Parathyroid adenoma (tissue), 2 donors: ENCODE results near the gene PFDN6.

Experiments used
- H2AFZ ChIP-seq: fragments of 300-600 bp; sonication (generic); one replicate; pipeline ENCODE4 v1.7.0; 2017; ENCODE audit warnings: antibody characterized with exemption, mild to moderate bottlenecking
- H3K27ac ChIP-seq: fragments of 300-600 bp; sonication (generic); one replicate; pipeline ENCODE4 v1.7.0; 2017
- H3K27me3 ChIP-seq: fragments of 300-600 bp; sonication (generic); one replicate; pipeline ENCODE4 v1.7.0; 2017; ENCODE audit warnings: low read length; ENCODE audit not compliant: control insufficient read depth, insufficient read depth
- H3K36me3 ChIP-seq: fragments of 300-600 bp; sonication (generic); one replicate; pipeline ENCODE4 v1.7.0; 2017; ENCODE audit warnings: low read length; ENCODE audit not compliant: control insufficient read depth, insufficient read depth
- H3K4me1 ChIP-seq: fragments of 300-600 bp; sonication (generic); one replicate; pipeline ENCODE4 v1.7.0; 2017; ENCODE audit warnings: control low read depth
- H3K4me2 ChIP-seq: fragments of 300-600 bp; sonication (generic); one replicate; pipeline ENCODE4 v1.7.0; 2017; ENCODE audit warnings: low read length
- H3K4me3 ChIP-seq: fragments of 300-600 bp; sonication (generic); one replicate; pipeline ENCODE4 v1.7.0; 2017; ENCODE audit warnings: low read depth, low read length
- H3K79me2 ChIP-seq: fragments of 300-600 bp; sonication (generic); one replicate; pipeline ENCODE4 v1.7.0; 2017; ENCODE audit warnings: control low read depth
- H3K9ac ChIP-seq: fragments of 300-600 bp; sonication (generic); one replicate; pipeline ENCODE4 v1.7.0; 2017; ENCODE audit warnings: mild to moderate bottlenecking
- H3K9me3 ChIP-seq: fragments of 300-600 bp; sonication (generic); one replicate; pipeline ENCODE4 v1.7.0; 2017; ENCODE audit warnings: low read length; ENCODE audit not compliant: control insufficient read depth
- TF ChIP-seq, protein P1 (sequence below): fragments of 300-600 bp; sonication (generic); IDR thresholded peaks from one replicate; pipeline ENCODE4 v1.7.0; 2017; ENCODE audit warnings: antibody characterized with exemption, mild to moderate bottlenecking
- donor health status: primary hyperparathyroidism.

PFDN6 gene

GRCh38 chr6:33304216-33304615, 14.8 kb downstream of the PFDN6 start:
- Histone ChIP-seq H3K9ac (no peak overlapping the region), H3K4me3 (no peak overlapping the region), H3K36me3 (no peaks in the 10 kb centered on the region), H3K4me2 (no peak overlapping the region), H3K27ac (no peak overlapping the region), H2AFZ (no peak overlapping the region), H3K79me2 (peaks cover 38% of the 10 kb centered on the region), H3K4me1 (no peaks in the 10 kb centered on the region), H3K27me3 (no peaks in the 10 kb centered on the region), H3K9me3 (no peaks in the 10 kb centered on the region)
- TF ChIP-seq, protein P1, sequence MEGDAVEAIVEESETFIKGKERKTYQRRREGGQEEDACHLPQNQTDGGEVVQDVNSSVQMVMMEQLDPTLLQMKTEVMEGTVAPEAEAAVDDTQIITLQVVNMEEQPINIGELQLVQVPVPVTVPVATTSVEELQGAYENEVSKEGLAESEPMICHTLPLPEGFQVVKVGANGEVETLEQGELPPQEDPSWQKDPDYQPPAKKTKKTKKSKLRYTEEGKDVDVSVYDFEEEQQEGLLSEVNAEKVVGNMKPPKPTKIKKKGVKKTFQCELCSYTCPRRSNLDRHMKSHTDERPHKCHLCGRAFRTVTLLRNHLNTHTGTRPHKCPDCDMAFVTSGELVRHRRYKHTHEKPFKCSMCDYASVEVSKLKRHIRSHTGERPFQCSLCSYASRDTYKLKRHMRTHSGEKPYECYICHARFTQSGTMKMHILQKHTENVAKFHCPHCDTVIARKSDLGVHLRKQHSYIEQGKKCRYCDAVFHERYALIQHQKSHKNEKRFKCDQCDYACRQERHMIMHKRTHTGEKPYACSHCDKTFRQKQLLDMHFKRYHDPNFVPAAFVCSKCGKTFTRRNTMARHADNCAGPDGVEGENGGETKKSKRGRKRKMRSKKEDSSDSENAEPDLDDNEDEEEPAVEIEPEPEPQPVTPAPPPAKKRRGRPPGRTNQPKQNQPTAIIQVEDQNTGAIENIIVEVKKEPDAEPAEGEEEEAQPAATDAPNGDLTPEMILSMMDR = no peak

DNA sequence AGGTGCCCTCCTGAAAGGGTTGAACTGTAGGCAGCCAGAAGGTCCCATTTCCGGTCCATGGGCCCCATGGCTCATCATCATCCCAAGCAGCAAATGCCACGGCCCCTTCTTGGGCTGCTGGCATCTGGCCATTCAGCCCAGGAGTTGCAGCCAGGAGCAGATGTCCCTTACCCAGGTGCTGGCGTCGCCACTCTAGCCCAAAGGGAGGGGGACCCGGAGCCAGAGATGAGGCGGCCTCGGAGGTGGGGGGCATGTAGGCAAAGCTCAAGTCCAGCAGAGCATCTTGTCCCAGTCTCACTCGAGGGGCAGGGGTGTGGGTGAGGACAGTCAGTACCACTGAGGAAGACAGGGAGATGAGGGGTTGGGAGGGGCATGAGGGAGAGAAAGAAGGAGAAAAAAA, 15.7 kb downstream of the PFDN6 start:
- no peak overlapping the region for H2AFZ ChIP-seq
- H3K4me1 ChIP-seq = no peaks in the 10 kb centered on the region
- H3K4me2 ChIP-seq = no peak overlapping the region
- TF ChIP-seq, protein P1 = no peak
- no peak overlapping the region for H3K9ac ChIP-seq
- H3K79me2 ChIP-seq = peaks cover 41% of the 10 kb centered on the region
- H3K9me3 ChIP-seq = no peaks in the 10 kb centered on the region
- no peaks in the 10 kb centered on the region for H3K36me3 ChIP-seq
- no peak overlapping the region for H3K27ac ChIP-seq
- no peak overlapping the region for H3K4me3 ChIP-seq
- H3K27me3 ChIP-seq = no peaks in the 10 kb centered on the region

DNA sequence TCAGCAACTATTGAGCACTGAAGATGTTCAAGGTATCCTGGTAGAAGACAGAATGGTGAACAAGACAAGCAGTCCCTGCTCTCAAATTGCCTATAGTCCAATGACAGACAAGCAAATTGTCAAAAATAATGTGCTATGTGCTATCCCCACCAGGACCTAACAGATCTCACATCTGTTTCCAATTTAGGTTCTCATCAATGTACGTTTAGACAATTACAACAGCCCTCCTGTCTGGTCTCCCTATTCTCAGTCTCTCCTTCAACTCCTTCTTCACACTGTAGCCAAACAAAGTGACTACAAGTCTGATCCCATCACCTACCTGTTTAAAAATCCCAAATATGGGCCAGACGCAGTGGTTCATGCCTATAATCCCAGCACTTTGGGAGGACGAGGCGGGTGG, 17.0 kb downstream of the PFDN6 start:
- Histone ChIP-seq H3K27me3 (no peaks in the 10 kb centered on the region), H3K4me1 (no peaks in the 10 kb centered on the region), H3K4me2 (no peak overlapping the region), H3K9ac (no peak overlapping the region), H3K36me3 (no peaks in the 10 kb centered on the region), H3K9me3 (no peaks in the 10 kb centered on the region), H3K27ac (no peak overlapping the region), H2AFZ (no peak overlapping the region), H3K79me2 (peaks cover 38% of the 10 kb centered on the region), H3K4me3 (no peak overlapping the region)
- TF ChIP-seq, protein P1 = no peak

GRCh38 chr6:33312361-33313104, 23.1 kb downstream of the PFDN6 start:
- H3K4me2 ChIP-seq = peak overlapping the region; percentile 100
- H3K4me3 ChIP-seq = peak overlapping the region; percentile 94
- TF ChIP-seq, protein P1 = no peak
- H3K36me3 ChIP-seq = no peaks in the 10 kb centered on the region
- peaks cover 18% of the 10 kb centered on the region for H3K79me2 ChIP-seq
- H3K9ac ChIP-seq = peak overlapping the region; percentile 75
- H3K27me3 ChIP-seq = no peaks in the 10 kb centered on the region
- no peaks in the 10 kb centered on the region for H3K9me3 ChIP-seq
- peak overlapping the region; percentile 96 for H3K27ac ChIP-seq
- peak overlapping the region; percentile 91 for H2AFZ ChIP-seq
- peaks cover 17% of the 10 kb centered on the region for H3K4me1 ChIP-seq
